HG03060 (cell line): ENCODE data around the gene UNC5C.

ENCODE experiments used
- ATAC-seq: cut with Tn5 transposase; IDR thresholded peaks from one replicate; pipeline ENCODE4 v1.9.1; 2021; ENCODE audit warnings: low read depth, moderate number of reproducible peaks; ENCODE audit not compliant: unreplicated experiment

The UNC5C gene

GRCh38 chr4:95546866-95547714 lies 1.7 kb downstream of the UNC5C start:
- ATAC-seq: no peak

GRCh38 chr4:95546221-95546620 lies 2.6 kb downstream of the UNC5C start:
- no peak for ATAC-seq

GRCh38 chr4:95545546-95545945 lies 3.2 kb downstream of the UNC5C start:
- no peak for ATAC-seq

- no peak for ATAC-seq
These were observed 4.4 kb downstream of the UNC5C start for GRCh38 chr4:95544113-95545103.

GRCh38 chr4:95541889-95542607 lies 6.7 kb downstream of the UNC5C start:
- ATAC-seq: peak; percentile 71

GRCh38 chr4:95541094-95541493 lies 7.7 kb downstream of the UNC5C start:
- ATAC-seq: no peak

GRCh38 chr4:95540227-95540626 lies 8.5 kb downstream of the UNC5C start:
- ATAC-seq: no peak

- no peak for ATAC-seq
These were observed 9.7 kb downstream of the UNC5C start for GRCh38 chr4:95539106-95539505.

- ATAC-seq: no peak
These were observed 10.8 kb downstream of the UNC5C start for GRCh38 chr4:95537863-95538488.

GRCh38 chr4:95537191-95537590 lies 11.6 kb downstream of the UNC5C start:
- no peak for ATAC-seq

- no peak for ATAC-seq
These were observed 12.1 kb downstream of the UNC5C start for GRCh38 chr4:95536650-95537049.

- ATAC-seq: no peak
These were observed 13.6 kb downstream of the UNC5C start for GRCh38 chr4:95535180-95535579.

GRCh38 chr4:95534032-95534431 lies 14.7 kb downstream of the UNC5C start:
- ATAC-seq: no peak

GRCh38 chr4:95533254-95533653 lies 15.5 kb downstream of the UNC5C start:
- ATAC-seq: no peak

- ATAC-seq: no peak
These were observed 16.5 kb downstream of the UNC5C start for GRCh38 chr4:95532305-95532704.

- no peak for ATAC-seq
These were observed 17.6 kb downstream of the UNC5C start for GRCh38 chr4:95531141-95531540.

- ATAC-seq: no peak
These were observed 18.8 kb downstream of the UNC5C start for GRCh38 chr4:95529946-95530345.

- ATAC-seq: no peak
These were observed 20.3 kb downstream of the UNC5C start for GRCh38 chr4:95528388-95528948.

- no peak for ATAC-seq
These were observed 22.7 kb downstream of the UNC5C start for GRCh38 chr4:95526075-95526474.

GRCh38 chr4:95524729-95525128 lies 24.0 kb downstream of the UNC5C start:
- ATAC-seq: no peak
